SK-N-MC (cell line): ENCODE measurements around the gene ZNF787.
A peak's percentile ranks its signal among the peaks of the same experiment; 100 is the strongest.

ENCODE experiments used
- EZH2 ChIP-seq: fragments of 200-600 bp; sonication (generic); IDR thresholded peaks from one replicate; pipeline ENCODE4 v1.6.1; 2017; ENCODE audit warnings: antibody characterized with exemption
- POLR2AphosphoS5 ChIP-seq: IDR thresholded peaks from 2 replicates; pipeline ENCODE4 v1.6.1; 2012; ENCODE audit warnings: mild to moderate bottlenecking, low read depth, low read length, borderline replicate concordance

- TF ChIP-seq EZH2: no peak
- TF ChIP-seq POLR2AphosphoS5: peak; percentile 62; the same call in 1 of the 2 replicates
Observed at GRCh38 chr19:56121180-56122167, at the start of gene ZNF787.
